MCF 10A (cell line): Measurements from ENCODE around the gene GRM8. TPM values are rescaled to one million over a fixed set of nuclear protein-coding genes. Genes with fewer than 3 reads are reported as not detected.

ENCODE experiments used
- BruUV-seq: library from RNA; stranded (reverse); fragments of 400-500 nt; replicated peaks from 2 replicates; lab custom pipeline; 2021; lab: Mats Ljungman, UMichigan
- CTCF ChIA-PET: fragments of 300-600 bp; sonication (Branson Sonifier 250); formaldehyde crosslinking; extraction: SDS; loops from one replicate; lab custom pipeline; 2021; ENCODE audit warnings: antibody characterized with exemption, inconsistent platforms; lab: Yijun Ruan, JAX
- POLR2A ChIA-PET: fragments of 300-600, 350-650 bp; sonication (Branson Sonifier 250); formaldehyde crosslinking; extraction: SDS; loops from one replicate; lab custom pipeline; 2020; ENCODE audit warnings: antibody characterized with exemption, inconsistent platforms; lab: Yijun Ruan, JAX
- DNase-seq: peaks from one replicate; pipeline ENCODE4 v3.0.0-alpha.2; 2018; ENCODE audit not compliant: unreplicated experiment
- H3K27ac Mint-ChIP-seq: one replicate; pipeline ENCODE4 v1.8.0; 2022; ENCODE audit warnings: mild to moderate bottlenecking, low read depth, mixed read lengths; ENCODE audit not compliant: unreplicated experiment
- H3K27me3 Mint-ChIP-seq: one replicate; pipeline ENCODE4 v1.8.0; 2022; ENCODE audit warnings: mixed read lengths; ENCODE audit not compliant: insufficient read depth, unreplicated experiment
- H3K36me3 Mint-ChIP-seq: one replicate; pipeline ENCODE4 v1.8.0; 2022; ENCODE audit warnings: mild to moderate bottlenecking, moderate library complexity, mixed read lengths; ENCODE audit not compliant: insufficient read depth, unreplicated experiment
- H3K4me1 Mint-ChIP-seq: one replicate; pipeline ENCODE4 v1.8.0; 2022; ENCODE audit warnings: mixed read lengths; ENCODE audit not compliant: insufficient read depth, unreplicated experiment
- H3K4me3 Mint-ChIP-seq: one replicate; pipeline ENCODE4 v1.8.0; 2022; ENCODE audit warnings: mild to moderate bottlenecking, moderate library complexity, mixed read lengths; ENCODE audit not compliant: unreplicated experiment
- H3K9me3 Mint-ChIP-seq: one replicate; pipeline ENCODE4 v1.8.0; 2022; ENCODE audit warnings: mixed read lengths; ENCODE audit not compliant: unreplicated experiment
- intact Hi-C: fragments of 100-400 bp; cut with micrococcal nuclease; formaldehyde crosslinking; loops from 2 replicates; pipeline ENCODE4 v1.14.1; 2022
- total RNA-seq: library from RNA; stranded (reverse); gene quantifications from 2 replicates; pipeline ENCODE4 v1.2.3, GENCODE V29; 2022
- TF ChIP-seq, protein P1 (sequence below): fragments of 200-600 bp; IDR thresholded peaks from one replicate; pipeline ENCODE4 v1.8.0; 2022; ENCODE audit warnings: antibody characterized with exemption, mild to moderate bottlenecking; ENCODE audit not compliant: unreplicated experiment

GRM8 gene
- total RNA-seq, 1 experiment from 2014 or later: not detected

DNA sequence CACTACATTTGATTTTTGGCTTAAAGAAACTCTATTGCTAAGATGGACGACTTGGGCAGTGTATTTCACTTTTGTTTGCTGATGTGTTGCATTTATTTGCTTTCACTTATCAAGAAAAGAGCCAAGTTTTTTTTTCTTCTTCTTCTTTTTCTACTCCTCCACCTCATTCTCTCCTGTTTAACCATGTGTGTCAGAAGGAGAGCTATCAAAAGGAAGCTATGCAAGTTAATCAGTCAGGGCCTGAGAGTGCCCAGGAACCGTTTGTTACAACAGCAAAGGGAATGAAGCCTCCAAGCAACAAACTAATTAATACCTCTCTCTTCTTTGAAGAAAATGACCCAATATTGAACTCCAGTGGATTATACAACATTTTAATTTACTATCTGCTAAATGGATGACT is 299.3 kb downstream of the GRM8 start:
- Mint-ChIP-seq H3K27ac (no peak overlapping the region), H3K36me3 (no peaks in the 10 kb centered on the region), H3K27me3 (peaks cover 44% of the 10 kb centered on the region), H3K9me3 (no peaks in the 10 kb centered on the region), H3K4me1 (no peaks in the 10 kb centered on the region), H3K4me3 (no peak overlapping the region)
- BruUV-seq: no TSS peak
- intact Hi-C loops: no loop called here
- ChIA-PET POLR2A (no interaction called here), CTCF (interaction anchor here (0.7 kb wide), 1 partner anchor 8 kb away, joined by 4 read pairs; no protein-coding TSS in a partner anchor)
- DNase-seq: no peak
- TF ChIP-seq, protein P1, sequence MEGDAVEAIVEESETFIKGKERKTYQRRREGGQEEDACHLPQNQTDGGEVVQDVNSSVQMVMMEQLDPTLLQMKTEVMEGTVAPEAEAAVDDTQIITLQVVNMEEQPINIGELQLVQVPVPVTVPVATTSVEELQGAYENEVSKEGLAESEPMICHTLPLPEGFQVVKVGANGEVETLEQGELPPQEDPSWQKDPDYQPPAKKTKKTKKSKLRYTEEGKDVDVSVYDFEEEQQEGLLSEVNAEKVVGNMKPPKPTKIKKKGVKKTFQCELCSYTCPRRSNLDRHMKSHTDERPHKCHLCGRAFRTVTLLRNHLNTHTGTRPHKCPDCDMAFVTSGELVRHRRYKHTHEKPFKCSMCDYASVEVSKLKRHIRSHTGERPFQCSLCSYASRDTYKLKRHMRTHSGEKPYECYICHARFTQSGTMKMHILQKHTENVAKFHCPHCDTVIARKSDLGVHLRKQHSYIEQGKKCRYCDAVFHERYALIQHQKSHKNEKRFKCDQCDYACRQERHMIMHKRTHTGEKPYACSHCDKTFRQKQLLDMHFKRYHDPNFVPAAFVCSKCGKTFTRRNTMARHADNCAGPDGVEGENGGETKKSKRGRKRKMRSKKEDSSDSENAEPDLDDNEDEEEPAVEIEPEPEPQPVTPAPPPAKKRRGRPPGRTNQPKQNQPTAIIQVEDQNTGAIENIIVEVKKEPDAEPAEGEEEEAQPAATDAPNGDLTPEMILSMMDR: no peak

DNA sequence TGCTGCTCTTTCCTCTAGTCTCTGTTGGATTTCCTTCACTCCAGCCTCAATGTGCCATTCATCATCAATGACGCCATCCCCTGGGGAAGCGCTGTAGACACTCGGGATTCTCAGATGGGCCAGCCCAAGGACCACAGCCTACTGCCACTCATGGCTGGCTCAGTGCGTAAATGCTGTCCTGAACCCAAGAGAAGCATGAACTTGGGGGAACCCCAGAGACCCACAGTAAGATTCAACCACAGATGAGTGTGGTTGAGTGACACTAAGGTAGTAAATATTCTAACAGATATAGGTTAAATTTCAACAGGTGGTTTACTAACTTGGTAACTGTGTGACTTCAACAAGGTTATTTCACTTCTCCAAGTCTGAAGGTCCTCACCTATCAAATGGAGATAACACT is 304.1 kb downstream of the GRM8 start:
- intact Hi-C loops: no loop called here
- BruUV-seq: no TSS peak
- ChIA-PET POLR2A (no interaction called here), CTCF (no interaction called here)
- DNase-seq: no peak
- Mint-ChIP-seq H3K4me3 (no peak overlapping the region), H3K9me3 (no peaks in the 10 kb centered on the region), H3K27me3 (peaks cover 46% of the 10 kb centered on the region), H3K36me3 (no peaks in the 10 kb centered on the region), H3K4me1 (no peaks in the 10 kb centered on the region), H3K27ac (no peak overlapping the region)
- TF ChIP-seq, protein P1: no peak

DNA sequence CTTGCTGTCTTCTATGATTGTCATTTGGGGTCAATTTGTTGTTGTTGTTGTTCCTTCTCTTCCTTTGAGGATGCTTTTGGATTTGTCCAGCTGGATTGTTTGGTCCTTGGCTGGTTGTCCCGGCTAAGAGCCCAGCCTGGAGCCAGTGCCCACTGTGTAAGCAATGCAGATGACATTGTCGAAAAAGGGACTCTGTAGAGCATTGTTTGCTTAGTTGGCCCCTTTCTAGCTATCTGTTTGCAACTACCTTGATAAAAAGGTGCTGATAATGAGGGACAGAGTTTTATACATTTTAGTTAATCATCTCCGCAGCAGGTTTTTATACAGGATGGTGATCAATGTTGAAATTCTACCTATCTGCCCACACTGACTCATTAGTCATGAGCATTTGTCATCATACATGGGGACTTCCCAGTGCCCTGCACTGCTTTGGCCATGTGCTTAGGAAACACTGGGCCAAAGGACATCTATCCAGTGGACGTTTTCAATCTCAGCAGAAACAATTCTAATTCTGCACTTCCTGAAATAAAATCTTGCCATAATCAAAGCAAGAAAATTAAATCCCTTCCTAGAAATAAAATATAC is 311.9 kb downstream of the GRM8 start:
- peak; percentile 31 for DNase-seq
- intact Hi-C loops: no loop called here
- ChIA-PET POLR2A (no interaction called here), CTCF (interaction anchor here (0.6 kb wide), 1 partner anchor 844 kb away, joined by 3 read pairs; no protein-coding TSS in a partner anchor)
- Mint-ChIP-seq H3K27me3 (peaks cover 8% of the 10 kb centered on the region), H3K4me3 (no peak overlapping the region), H3K4me1 (peaks cover 5% of the 10 kb centered on the region), H3K36me3 (peaks cover 6% of the 10 kb centered on the region), H3K27ac (no peak overlapping the region), H3K9me3 (no peaks in the 10 kb centered on the region)
- BruUV-seq: no TSS peak
- TF ChIP-seq, protein P1: no peak

DNA sequence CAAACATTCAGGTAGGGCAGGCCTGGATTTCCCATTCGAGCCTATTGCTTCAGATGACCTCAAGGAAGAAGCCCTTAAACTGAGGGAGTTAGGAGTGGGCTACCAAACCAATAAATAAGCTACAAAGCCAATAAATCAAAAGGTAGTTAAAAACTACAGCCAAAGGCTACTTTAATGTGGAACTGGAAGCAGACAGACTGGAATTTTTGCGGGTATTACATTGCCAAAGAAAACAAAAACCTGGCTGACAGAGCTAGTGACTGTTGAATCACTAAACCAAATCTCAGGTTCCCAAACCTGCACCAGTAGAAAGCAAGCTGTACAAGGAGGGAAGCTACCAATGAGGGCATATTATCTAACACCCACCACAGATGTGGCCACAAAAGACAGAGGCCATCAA is 315.6 kb downstream of the GRM8 start:
- intact Hi-C loops: no loop called here
- no peaks in the 10 kb centered on the region for H3K9me3 Mint-ChIP-seq
- no TSS peak for BruUV-seq
- H3K27me3 Mint-ChIP-seq: peaks cover 44% of the 10 kb centered on the region
- H3K4me3 Mint-ChIP-seq: no peak overlapping the region
- peaks cover 5% of the 10 kb centered on the region for H3K4me1 Mint-ChIP-seq
- H3K27ac Mint-ChIP-seq: no peak overlapping the region
- DNase-seq: peak; percentile 61
- TF ChIP-seq, protein P1: no peak
- peaks cover 6% of the 10 kb centered on the region for H3K36me3 Mint-ChIP-seq
- CTCF ChIA-PET: no interaction called here
- POLR2A ChIA-PET: no interaction called here
